ENCODE measurements around the gene DLG2.

Gene DLG2

DNA sequence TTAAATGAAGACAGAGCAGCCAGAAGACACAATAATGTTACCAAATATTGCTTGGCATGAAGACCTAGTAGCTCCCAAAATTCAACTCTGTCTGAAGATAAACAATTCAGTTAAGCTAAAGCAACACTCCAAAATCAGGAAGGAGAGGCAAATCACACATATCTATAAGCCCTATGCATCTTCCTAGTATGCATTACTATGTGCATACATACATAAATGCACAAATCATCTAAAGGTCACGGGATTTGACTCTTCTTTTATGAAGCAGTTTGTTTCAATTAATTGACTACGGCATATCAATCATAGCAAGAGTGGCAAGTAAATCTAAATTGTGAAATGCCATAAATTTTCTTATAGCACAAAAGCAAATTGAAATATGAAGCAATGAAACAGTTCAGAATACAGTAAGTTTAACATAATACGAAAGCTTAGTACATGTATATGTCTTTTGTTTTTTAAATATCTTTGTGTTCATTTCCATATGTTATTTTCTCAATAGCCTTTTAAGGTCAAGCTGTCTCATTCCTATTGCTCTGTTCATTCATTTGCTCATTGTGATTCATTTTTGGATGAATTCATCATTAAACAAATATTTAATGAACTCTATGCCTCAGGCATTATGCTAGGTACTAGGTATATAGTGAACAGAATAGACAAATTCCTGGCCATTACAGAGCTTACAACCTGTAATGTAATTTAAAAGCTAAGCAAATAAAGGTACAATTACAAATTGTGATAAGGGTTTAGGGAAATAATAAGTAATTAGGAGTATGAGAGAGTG lies 540.5 kb downstream of the DLG2 start:
- no peak for TF ChIP-seq CTCF (IDR thresholded peaks at IDR 0.05; ENCODE audit: low read depth, low read length)
- peak in 1 of 2 donors; percentile 56 for DNase-seq (ENCODE audit: low read depth in 2 of 2)
- H3K4me3 ChIP-seq (replicated peaks in 1 of 2; ENCODE audit: low read depth in 2 of 2, low read length in 2 of 2), result no peak overlapping the region

DNA sequence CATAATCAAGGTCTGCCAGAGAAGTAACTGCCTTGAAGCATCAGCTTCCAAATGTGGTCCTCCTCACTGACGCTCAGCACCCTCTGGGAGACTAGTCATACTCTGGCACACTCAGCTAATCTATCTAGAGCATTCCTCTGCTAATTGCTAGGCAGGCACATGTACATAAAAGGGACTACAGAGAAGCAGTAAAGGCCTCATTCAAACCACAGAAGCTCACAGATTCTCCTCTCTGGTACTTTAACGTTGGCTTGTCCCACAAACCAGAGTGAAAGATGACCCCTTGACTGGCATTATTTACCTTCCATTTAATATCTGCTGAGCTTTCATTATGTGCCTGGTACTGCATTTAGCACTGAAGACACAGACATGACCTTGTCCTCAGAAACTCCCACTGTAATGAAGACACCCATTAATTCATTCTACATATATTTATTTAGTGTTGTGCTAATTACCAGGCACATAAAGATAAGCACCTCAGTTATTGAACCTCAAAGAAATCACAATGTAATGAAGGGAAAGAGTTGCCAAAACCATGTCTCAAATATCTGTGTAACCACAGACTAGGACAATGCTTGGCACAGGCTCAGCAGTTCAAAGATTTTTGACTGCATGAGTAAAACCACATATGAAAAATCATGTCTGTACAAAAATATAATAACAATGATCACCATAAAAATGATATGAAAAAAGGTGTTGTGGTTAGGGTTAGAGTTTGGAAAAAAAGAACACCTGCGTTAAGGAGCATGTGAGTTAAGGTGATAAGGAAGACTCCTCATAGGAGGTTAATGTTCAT lies 550.4 kb downstream of the DLG2 start:
- TF ChIP-seq CTCF (IDR thresholded peaks at IDR 0.05; ENCODE audit: low read depth, low read length), result no peak
- DNase-seq (ENCODE audit: low read depth in 2 of 2), result peak; percentile 3 to 61
- H3K4me3 ChIP-seq (replicated peaks in 1 of 2; ENCODE audit: low read depth in 2 of 2, low read length in 2 of 2), result no peak overlapping the region

DNA sequence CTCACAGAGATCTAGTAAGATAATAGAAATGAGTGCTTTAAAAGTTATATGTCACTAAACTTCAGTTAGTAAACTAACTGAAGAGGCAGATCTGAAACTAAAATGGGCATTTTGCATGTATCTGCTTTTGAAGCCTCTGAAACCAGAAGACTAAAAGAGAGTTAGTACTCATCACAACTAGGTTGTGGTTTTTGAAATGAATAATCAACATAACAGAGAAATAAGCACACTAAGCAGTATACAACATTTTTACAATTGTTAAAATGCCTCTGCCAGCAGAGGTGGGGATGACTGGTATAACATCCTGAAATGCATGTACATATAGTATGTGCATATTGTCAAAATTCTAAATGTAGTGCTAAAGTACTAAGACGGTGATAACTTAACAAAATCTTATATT lies 564.5 kb downstream of the DLG2 start:
- TF ChIP-seq CTCF (IDR thresholded peaks at IDR 0.05; ENCODE audit: low read depth, low read length), result no peak
- no peak for DNase-seq (ENCODE audit: low read depth in 2 of 2)
- H3K4me3 ChIP-seq (replicated peaks in 1 of 2; ENCODE audit: low read depth in 2 of 2, low read length in 2 of 2), result no peak overlapping the region

- no peak for DNase-seq (ENCODE audit: low read depth in 2 of 2)
- no peak for TF ChIP-seq CTCF (IDR thresholded peaks at IDR 0.05; ENCODE audit: low read depth, low read length)
- no peak overlapping the region for H3K4me3 ChIP-seq (replicated peaks in 1 of 2; ENCODE audit: low read depth in 2 of 2, low read length in 2 of 2)
Measured at GRCh38 chr11:85052636-85053035, 574.5 kb downstream of the DLG2 start.

DNA sequence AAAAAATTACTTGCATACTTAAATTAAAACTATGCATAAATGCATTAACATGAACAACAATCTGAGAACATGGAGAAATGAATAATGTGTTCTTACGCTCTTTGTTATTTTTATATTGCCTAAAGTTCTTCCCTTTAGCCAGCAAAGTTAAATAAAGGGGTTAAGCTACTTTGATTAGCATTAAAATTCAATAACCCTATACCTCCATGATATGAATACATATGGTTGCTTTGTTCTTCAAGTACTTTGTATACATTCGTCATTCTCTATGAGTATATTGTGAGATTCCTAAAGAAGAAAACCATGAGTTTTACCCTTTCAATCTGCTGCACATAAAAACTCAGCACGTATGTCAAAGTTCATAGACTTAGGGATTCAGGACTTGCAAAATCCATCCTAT lies 578.3 kb downstream of the DLG2 start:
- no peak overlapping the region for H3K4me3 ChIP-seq (replicated peaks in 1 of 2; ENCODE audit: low read depth in 2 of 2, low read length in 2 of 2)
- TF ChIP-seq CTCF (IDR thresholded peaks at IDR 0.05; ENCODE audit: low read depth, low read length), result no peak
- no peak for DNase-seq (ENCODE audit: low read depth in 2 of 2)

DNA sequence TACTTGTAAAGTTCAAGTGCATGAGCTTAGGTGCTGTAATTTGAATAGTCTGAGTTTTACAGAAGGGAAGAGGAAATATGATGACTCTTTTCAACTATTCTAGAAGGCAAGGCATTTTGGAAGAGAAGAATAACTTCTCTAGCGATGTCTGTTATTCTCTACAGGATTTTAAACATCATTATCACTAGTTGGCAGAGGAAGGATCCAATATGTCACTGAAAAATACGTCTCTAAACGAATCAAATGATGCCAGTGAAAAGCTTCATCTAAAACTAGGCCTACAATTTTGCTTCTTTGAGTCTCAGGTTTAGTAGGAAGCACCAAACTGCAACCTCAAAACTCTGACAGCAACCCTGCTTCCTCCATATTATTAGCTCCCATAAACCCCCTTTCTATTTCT lies 581.4 kb downstream of the DLG2 start:
- no peak overlapping the region for H3K4me3 ChIP-seq (replicated peaks in 1 of 2; ENCODE audit: low read depth in 2 of 2, low read length in 2 of 2)
- DNase-seq (ENCODE audit: low read depth in 2 of 2), result no peak
- TF ChIP-seq CTCF (IDR thresholded peaks at IDR 0.05; ENCODE audit: low read depth, low read length), result no peak
